ENCODE measurements around the gene CDH13. TPM values are rescaled to one million over a fixed set of nuclear protein-coding genes. Genes with fewer than 3 reads are reported as not detected.

Gene CDH13
- total RNA-seq, 2 experiments from 2014 or later = not detected

DNA sequence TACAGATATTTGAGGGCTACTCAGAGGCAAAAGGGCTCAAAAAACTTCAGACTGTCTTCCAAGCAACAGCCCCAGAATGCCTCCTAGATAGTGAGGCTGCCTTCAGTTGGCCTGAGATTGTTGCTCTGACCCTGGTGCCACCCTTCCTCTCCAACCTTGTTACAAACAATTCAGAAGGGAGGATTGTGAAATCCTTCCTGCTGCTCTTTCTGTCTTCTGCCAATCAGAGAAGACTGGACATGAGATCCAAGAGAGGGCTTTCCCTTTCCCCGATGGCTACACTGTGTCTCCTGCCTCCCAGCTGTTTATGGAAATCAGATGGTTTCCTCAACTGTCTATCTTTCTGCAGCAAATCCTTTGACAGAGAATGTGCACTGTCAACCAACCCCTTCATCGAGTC is 419.9 kb downstream of the CDH13 start:
- Mint-ChIP-seq H3K4me3 (no peak overlapping the region), H3K4me1 (no peaks in the 10 kb centered on the region), H3K9me3 (ENCODE audit: low read depth) (peaks cover 11% of the 10 kb centered on the region), H3K36me3 (no peaks in the 10 kb centered on the region), H3K27me3 (peaks cover 2% of the 10 kb centered on the region), H3K27ac (no peak overlapping the region)
- DNase-seq (no peak), ATAC-seq (no peak)
- CTCF ChIA-PET = no interaction called here

- no peak for ATAC-seq
- Mint-ChIP-seq H3K9me3 (ENCODE audit: low read depth) (peaks cover 9% of the 10 kb centered on the region), H3K4me1 (no peaks in the 10 kb centered on the region), H3K27me3 (peaks cover 2% of the 10 kb centered on the region), H3K36me3 (no peaks in the 10 kb centered on the region), H3K27ac (no peak overlapping the region), H3K4me3 (no peak overlapping the region)
- CTCF ChIA-PET = no interaction called here
- DNase-seq = no peak
Observed at GRCh38 chr16:83051451-83051850, 424.7 kb downstream of the CDH13 start.

DNA sequence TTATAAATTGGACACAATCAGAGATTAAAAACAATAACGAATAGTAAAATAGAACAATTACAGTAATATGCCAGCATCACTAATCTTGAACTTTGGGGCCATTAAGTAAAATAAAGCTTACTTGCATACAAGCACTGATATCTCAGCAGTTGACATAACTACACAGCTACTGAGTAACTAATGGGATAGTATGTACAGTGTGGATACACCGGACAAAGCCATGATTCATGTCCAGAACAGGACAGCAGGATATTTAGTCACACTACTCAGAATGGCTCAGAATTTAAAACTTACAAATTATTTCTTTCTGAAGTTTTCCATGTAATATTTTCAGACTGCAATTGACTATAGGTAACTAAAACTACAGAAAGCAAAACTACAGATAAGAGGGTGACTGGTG is 427.5 kb downstream of the CDH13 start:
- H3K36me3 Mint-ChIP-seq = no peaks in the 10 kb centered on the region
- ATAC-seq (no peak), DNase-seq (no peak)
- H3K4me1 Mint-ChIP-seq = no peaks in the 10 kb centered on the region
- CTCF ChIA-PET = no interaction called here
- peaks cover 6% of the 10 kb centered on the region for H3K9me3 Mint-ChIP-seq (ENCODE audit: low read depth)
- no peak overlapping the region for H3K27ac Mint-ChIP-seq
- H3K27me3 Mint-ChIP-seq = peaks cover 2% of the 10 kb centered on the region
- no peak overlapping the region for H3K4me3 Mint-ChIP-seq

DNA sequence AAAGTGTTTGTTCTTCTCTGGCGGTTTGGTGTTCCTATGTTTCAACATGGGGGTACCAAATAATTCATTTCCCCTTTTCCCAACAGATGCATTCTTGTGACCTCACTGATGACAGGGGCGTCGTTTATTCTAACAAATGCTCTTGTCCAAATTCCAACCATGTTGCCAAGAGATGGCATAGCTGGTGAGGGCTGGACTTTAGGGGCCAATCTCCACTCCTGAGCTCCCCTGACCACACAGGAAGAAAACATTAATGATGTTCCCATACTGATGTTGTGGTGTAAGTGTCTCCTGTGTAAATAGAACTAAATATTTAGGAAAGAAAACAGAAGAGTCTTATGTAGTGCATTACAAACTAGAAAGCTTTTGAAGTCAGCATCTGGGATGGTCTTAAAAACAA is 431.6 kb downstream of the CDH13 start:
- no peak for ATAC-seq
- no peak for DNase-seq
- CTCF ChIA-PET = no interaction called here
- no peaks in the 10 kb centered on the region for H3K4me1 Mint-ChIP-seq
- H3K4me3 Mint-ChIP-seq = no peak overlapping the region
- no peaks in the 10 kb centered on the region for H3K36me3 Mint-ChIP-seq
- no peaks in the 10 kb centered on the region for H3K27me3 Mint-ChIP-seq
- peaks cover 6% of the 10 kb centered on the region for H3K9me3 Mint-ChIP-seq (ENCODE audit: low read depth)
- no peak overlapping the region for H3K27ac Mint-ChIP-seq

GRCh38 chr16:83059237-83059636 is 432.5 kb downstream of the CDH13 start:
- ATAC-seq = no peak
- H3K4me1 Mint-ChIP-seq = no peaks in the 10 kb centered on the region
- H3K36me3 Mint-ChIP-seq = no peaks in the 10 kb centered on the region
- no peak for DNase-seq
- H3K9me3 Mint-ChIP-seq (ENCODE audit: low read depth) = peaks cover 9% of the 10 kb centered on the region
- no peaks in the 10 kb centered on the region for H3K27me3 Mint-ChIP-seq
- no peak overlapping the region for H3K4me3 Mint-ChIP-seq
- H3K27ac Mint-ChIP-seq = no peak overlapping the region
- CTCF ChIA-PET = no interaction called here

GRCh38 chr16:83066011-83066410 is 439.2 kb downstream of the CDH13 start:
- ATAC-seq (no peak), DNase-seq (no peak)
- Mint-ChIP-seq H3K36me3 (no peaks in the 10 kb centered on the region), H3K27me3 (no peaks in the 10 kb centered on the region), H3K4me3 (no peak overlapping the region), H3K9me3 (ENCODE audit: low read depth) (peaks cover 6% of the 10 kb centered on the region), H3K4me1 (no peaks in the 10 kb centered on the region), H3K27ac (no peak overlapping the region)
- CTCF ChIA-PET = no interaction called here

GRCh38 chr16:83066881-83067280 is 440.1 kb downstream of the CDH13 start:
- Mint-ChIP-seq H3K9me3 (ENCODE audit: low read depth) (peaks cover 6% of the 10 kb centered on the region), H3K27ac (no peak overlapping the region), H3K36me3 (no peaks in the 10 kb centered on the region), H3K4me3 (no peak overlapping the region), H3K4me1 (no peaks in the 10 kb centered on the region), H3K27me3 (no peaks in the 10 kb centered on the region)
- DNase-seq = no peak
- CTCF ChIA-PET = no interaction called here
- ATAC-seq = no peak

DNA sequence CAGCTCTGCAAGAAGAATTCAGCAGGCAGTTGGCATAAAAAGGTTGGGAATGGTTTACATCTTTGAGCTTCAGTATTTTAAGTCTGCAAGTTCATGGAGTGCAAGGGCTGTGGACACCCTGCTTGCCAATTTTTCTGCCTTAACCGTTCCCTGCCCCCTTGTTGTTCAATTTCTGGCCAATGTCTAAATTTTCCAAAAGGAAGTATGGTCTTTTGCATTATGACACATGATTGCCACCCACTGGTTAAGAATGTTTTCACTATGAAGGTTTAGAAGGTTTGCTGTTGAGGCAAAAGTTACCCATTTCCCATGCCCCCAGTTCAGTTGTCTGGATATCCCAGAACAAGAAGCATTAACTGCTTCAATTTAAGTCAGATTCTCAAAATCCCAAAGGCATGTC is 441.9 kb downstream of the CDH13 start:
- H3K27me3 Mint-ChIP-seq = no peaks in the 10 kb centered on the region
- DNase-seq = no peak
- H3K36me3 Mint-ChIP-seq = no peaks in the 10 kb centered on the region
- H3K4me3 Mint-ChIP-seq = no peak overlapping the region
- no peak overlapping the region for H3K27ac Mint-ChIP-seq
- no peaks in the 10 kb centered on the region for H3K4me1 Mint-ChIP-seq
- no peak for ATAC-seq
- peaks cover 2% of the 10 kb centered on the region for H3K9me3 Mint-ChIP-seq (ENCODE audit: low read depth)
- CTCF ChIA-PET = no interaction called here

- H3K9me3 Mint-ChIP-seq (ENCODE audit: low read depth) = no peaks in the 10 kb centered on the region
- no peak for DNase-seq
- no peaks in the 10 kb centered on the region for H3K36me3 Mint-ChIP-seq
- H3K27me3 Mint-ChIP-seq = no peaks in the 10 kb centered on the region
- CTCF ChIA-PET = no interaction called here
- no peaks in the 10 kb centered on the region for H3K4me1 Mint-ChIP-seq
- no peak overlapping the region for H3K27ac Mint-ChIP-seq
- no peak overlapping the region for H3K4me3 Mint-ChIP-seq
- no peak for ATAC-seq
Observed at GRCh38 chr16:83070416-83071209, 443.8 kb downstream of the CDH13 start.

GRCh38 chr16:83075956-83076355 is 449.2 kb downstream of the CDH13 start:
- H3K36me3 Mint-ChIP-seq = no peaks in the 10 kb centered on the region
- no peaks in the 10 kb centered on the region for H3K27me3 Mint-ChIP-seq
- H3K4me1 Mint-ChIP-seq = no peaks in the 10 kb centered on the region
- no peak for DNase-seq
- H3K27ac Mint-ChIP-seq = no peak overlapping the region
- H3K9me3 Mint-ChIP-seq (ENCODE audit: low read depth) = peaks cover 9% of the 10 kb centered on the region
- CTCF ChIA-PET = no interaction called here
- ATAC-seq = no peak
- no peak overlapping the region for H3K4me3 Mint-ChIP-seq

DNA sequence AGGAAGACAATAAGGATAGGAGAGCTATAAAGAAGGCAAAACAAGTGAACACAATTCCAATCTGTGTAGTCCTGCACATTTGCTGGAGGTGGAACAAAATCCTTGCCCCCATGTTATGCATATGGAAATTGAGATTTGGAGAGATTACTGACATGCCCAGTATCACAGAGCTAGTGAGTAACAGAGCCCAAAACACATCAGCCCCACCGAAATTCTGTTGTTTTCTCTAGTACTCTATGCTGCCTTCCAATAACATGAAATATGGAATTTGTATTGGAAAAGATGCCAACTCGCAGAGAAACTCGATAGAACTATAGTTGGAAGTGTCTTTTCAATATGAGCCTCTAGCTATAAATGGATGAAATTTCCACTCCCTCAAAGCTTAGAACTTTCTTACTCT is 456.6 kb downstream of the CDH13 start:
- Mint-ChIP-seq H3K9me3 (ENCODE audit: low read depth) (peaks cover 9% of the 10 kb centered on the region), H3K4me3 (no peak overlapping the region), H3K27ac (no peak overlapping the region), H3K4me1 (no peaks in the 10 kb centered on the region), H3K27me3 (no peaks in the 10 kb centered on the region), H3K36me3 (no peaks in the 10 kb centered on the region)
- CTCF ChIA-PET = no interaction called here
- DNase-seq (no peak), ATAC-seq (no peak)

GRCh38 chr16:83085660-83086059 is 458.9 kb downstream of the CDH13 start:
- ATAC-seq (no peak), DNase-seq (no peak)
- H3K36me3 Mint-ChIP-seq = no peaks in the 10 kb centered on the region
- no peak overlapping the region for H3K27ac Mint-ChIP-seq
- H3K9me3 Mint-ChIP-seq (ENCODE audit: low read depth) = peaks cover 5% of the 10 kb centered on the region
- H3K4me3 Mint-ChIP-seq = no peak overlapping the region
- CTCF ChIA-PET = no interaction called here
- H3K4me1 Mint-ChIP-seq = no peaks in the 10 kb centered on the region
- no peaks in the 10 kb centered on the region for H3K27me3 Mint-ChIP-seq

GRCh38 chr16:83095941-83096692 is 469.3 kb downstream of the CDH13 start:
- Mint-ChIP-seq H3K4me1 (no peaks in the 10 kb centered on the region), H3K9me3 (ENCODE audit: low read depth) (peaks cover 12% of the 10 kb centered on the region), H3K4me3 (no peak overlapping the region), H3K27me3 (peaks cover 3% of the 10 kb centered on the region), H3K27ac (no peak overlapping the region), H3K36me3 (no peaks in the 10 kb centered on the region)
- CTCF ChIA-PET = no interaction called here
- DNase-seq (no peak), ATAC-seq (no peak)

DNA sequence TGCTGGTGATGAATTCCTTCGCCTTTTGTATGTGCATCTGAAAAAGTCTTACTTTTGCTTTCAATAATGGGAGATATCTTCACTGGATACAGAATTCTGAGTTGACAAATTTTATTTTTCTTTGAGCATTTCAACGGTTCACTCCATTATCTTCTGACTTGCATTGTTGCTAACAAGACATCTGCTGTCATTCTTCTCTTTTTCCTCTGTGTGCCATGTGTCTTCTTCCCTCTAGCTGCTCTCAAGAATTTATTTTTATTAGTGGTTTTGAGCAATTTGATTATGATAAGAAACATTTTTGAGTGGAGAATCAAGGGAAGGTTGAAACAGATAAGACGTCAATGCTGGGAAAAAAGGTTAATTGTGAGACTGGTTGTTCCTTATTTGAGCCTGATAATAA is 471.8 kb downstream of the CDH13 start:
- Mint-ChIP-seq H3K36me3 (no peaks in the 10 kb centered on the region), H3K9me3 (ENCODE audit: low read depth) (peaks cover 18% of the 10 kb centered on the region)
- no peak for ATAC-seq

More for the DNA sequence above, 471.8 kb downstream of the CDH13 start:
- no peak for DNase-seq
- CTCF ChIA-PET = no interaction called here
- Mint-ChIP-seq H3K4me1 (no peaks in the 10 kb centered on the region), H3K27me3 (peaks cover 3% of the 10 kb centered on the region), H3K4me3 (no peak overlapping the region), H3K27ac (no peak overlapping the region)

Measured in activated CD8-positive, alpha-beta memory T cell treated with anti-CD3 and anti-CD28 coated beads, Interleukin-2, amount 10 ng/mL, durations not matched to agents 7 days and 5 days (primary cell).